HCT116 (cell line): ENCODE results near the gene CDK16. TPM values are rescaled to one million over a fixed set of nuclear protein-coding genes. Genes with fewer than 3 reads are reported as not detected.

Experiments
- ATAC-seq: fragments of 200-7000 bp; cut with Tn5 transposase; 2 replicates; pipeline ENCODE4 v1.9.1; 2020; ENCODE audit warnings: mild to moderate bottlenecking, moderate library complexity
- BruUV-seq: library from RNA; stranded (reverse); fragments of 400-500 nt; replicated peaks from 2 replicates; lab custom pipeline; 2021; lab: Mats Ljungman, UMichigan
- CTCF ChIA-PET: fragments of 300-600 bp; sonication (Branson Sonifier 250); formaldehyde crosslinking; loops from one replicate; lab custom pipeline; 2021; ENCODE audit warnings: antibody characterized with exemption; lab: Charles Lee
- POLR2A ChIA-PET: fragments of 300-600, 350-600 bp; sonication (Branson Sonifier 250); formaldehyde crosslinking; loops from one replicate; lab custom pipeline; 2021; ENCODE audit warnings: antibody characterized with exemption; lab: Charles Lee
- RAD21 ChIA-PET, 2 experiments: fragments of 300-600 bp; sonication (Branson Sonifier 250); formaldehyde crosslinking; loops; one replicate each; lab custom pipeline; 2023; ENCODE audit warnings: low total read pairs in 2 of 2; ENCODE audit not compliant: uncharacterized antibody in 2 of 2, unreplicated experiment in 2 of 2, low non-redundant PET in 1 of 2; lab: Charles Lee
- DNase-seq: peaks from one replicate; pipeline ENCODE4 v3.0.0-alpha.2; 2010; ENCODE audit warnings: low read depth, low spot score
- H2AFZ ChIP-seq: fragments of 200-600 bp; shearing (Covaris generic), sonication (generic); 2 replicates; pipeline ENCODE4 v1.6.1; 2017; ENCODE audit warnings: low read depth, mixed run types, mixed read lengths, antibody characterized with exemption, low read length; ENCODE audit not compliant: poor library complexity, severe bottlenecking
- H3K27ac ChIP-seq: 2 replicates; pipeline ENCODE4 v1.5.1; 2012; ENCODE audit warnings: low read depth, low read length
- H3K27me3 ChIP-seq: fragments of 200-600 bp; sonication (generic); 2 replicates; pipeline ENCODE4 v1.6.1; 2016; ENCODE audit warnings: mixed run types, low read length, mixed read lengths; ENCODE audit not compliant: insufficient read depth
- H3K36me3 ChIP-seq, 2 experiments: fragments of 200-500 bp in 1 of 2; fragments of 200-600 bp in 1 of 2; sonication (Bioruptor generic) in 1 of 2; sonication (generic) in 1 of 2; 2 replicates each; pipeline versions ENCODE4 v1.5.1 to v1.6.1; 2014 to 2016; ENCODE audit warnings: low read length in 2 of 2, inconsistent platforms in 1 of 2, mixed read lengths in 1 of 2, mixed run types in 1 of 2; ENCODE audit not compliant: insufficient read depth in 2 of 2, control insufficient read depth in 1 of 2
- H3K4me1 ChIP-seq, 2 experiments: fragments of 200-600 bp in 1 of 2; sonication (generic) in 1 of 2; 2 replicates each; pipeline versions ENCODE4 v1.5.1 to v1.6.1; 2012 to 2017; ENCODE audit warnings: low read length in 2 of 2, inconsistent platforms in 1 of 2, mild to moderate bottlenecking in 1 of 2, mixed read lengths in 1 of 2, mixed run types in 1 of 2, moderate library complexity in 1 of 2; ENCODE audit not compliant: insufficient read depth in 2 of 2, control insufficient read depth in 1 of 2
- H3K4me2 ChIP-seq: fragments of 200-600 bp; sonication (generic); 2 replicates; pipeline ENCODE4 v1.6.1; 2017; ENCODE audit warnings: mixed run types, low read length, mixed read lengths
- H3K4me3 ChIP-seq, 2 experiments: fragments of 200-600 bp in 1 of 2; sonication (generic) in 1 of 2; replicated peaks in 1 of 2; 2 replicates each; pipeline ENCODE4 v1.5.1; 2011 to 2016; ENCODE audit warnings: low read length in 2 of 2, control low read depth in 1 of 2, low read depth in 1 of 2, mild to moderate bottlenecking in 1 of 2, mixed read lengths in 1 of 2, mixed run types in 1 of 2
- H3K79me2 ChIP-seq: fragments of 200-600 bp; sonication (generic); 2 replicates; pipeline ENCODE4 v1.6.1; 2017; ENCODE audit warnings: mild to moderate bottlenecking, mixed run types, low read length, moderate library complexity, mixed read lengths; ENCODE audit not compliant: insufficient read depth
- H3K9ac ChIP-seq: fragments of 200-600 bp; sonication (generic); 2 replicates; pipeline ENCODE4 v1.6.1; 2016; ENCODE audit warnings: low read length, mixed read lengths
- H3K9me2 ChIP-seq: fragments of 200-600 bp; sonication (generic), shearing (Covaris generic); 2 replicates; pipeline ENCODE4 v1.6.1; 2017; ENCODE audit warnings: mixed run types, mild to moderate bottlenecking, moderate library complexity; ENCODE audit not compliant: insufficient read depth
- H3K9me3 ChIP-seq, 2 experiments: fragments of 200-500 bp in 1 of 2; fragments of 200-600 bp in 1 of 2; sonication (Bioruptor generic) in 1 of 2; sonication (generic) in 1 of 2; 2 replicates each; pipeline ENCODE4 v1.6.1; 2014 to 2017; ENCODE audit warnings: low read length in 2 of 2, mixed read lengths in 2 of 2, inconsistent platforms in 1 of 2, low read depth in 1 of 2, mild to moderate bottlenecking in 1 of 2, mixed run types in 1 of 2, moderate library complexity in 1 of 2; ENCODE audit not compliant: control insufficient read depth in 1 of 2, insufficient read depth in 1 of 2
- H4K20me1 ChIP-seq: fragments of 200-600 bp; sonication (generic), shearing (Covaris generic); 2 replicates; pipeline ENCODE4 v1.6.1; 2017; ENCODE audit warnings: mixed run types, mild to moderate bottlenecking, moderate library complexity; ENCODE audit not compliant: insufficient read depth
- CBX3 ChIP-seq: IDR thresholded peaks from 2 replicates; pipeline ENCODE4 v1.6.1; 2012; ENCODE audit warnings: low read depth
- CTCF ChIP-seq, 3 experiments: fragments of 200-600 bp in 1 of 3; sonication (generic) in 1 of 3; IDR thresholded peaks in 2 of 3; conservative IDR thresholded peaks in 1 of 3; 2 replicates each; pipeline ENCODE4 v1.5.1; 2012 to 2017; ENCODE audit warnings: low read depth in 2 of 3, low read length in 2 of 3, antibody characterized with exemption in 1 of 3, borderline replicate concordance in 1 of 3, control low read depth in 1 of 3, mild to moderate bottlenecking in 1 of 3, mixed read lengths in 1 of 3, mixed run types in 1 of 3, moderate library complexity in 1 of 3; ENCODE audit not compliant: insufficient read depth in 1 of 3
- EGR1 ChIP-seq: IDR thresholded peaks from 2 replicates; pipeline ENCODE4 v1.6.1; 2012; ENCODE audit warnings: low read depth
- ELF1 ChIP-seq: IDR thresholded peaks from 2 replicates; pipeline ENCODE4 v1.6.1; 2012; ENCODE audit warnings: low read depth, borderline replicate concordance
- EZH2 ChIP-seq: fragments of 200-600 bp; sonication (generic); IDR thresholded peaks from 2 replicates; pipeline ENCODE4 v1.6.1; 2017; ENCODE audit warnings: antibody characterized with exemption, mixed run types
- EZH2phosphoT487 ChIP-seq: fragments of 200-600 bp; IDR thresholded peaks from 2 replicates; pipeline ENCODE4 v1.6.1; 2018; ENCODE audit warnings: antibody characterized with exemption, borderline replicate concordance
- FOSL1 ChIP-seq: IDR thresholded peaks from 2 replicates; pipeline ENCODE4 v1.6.1; 2012; ENCODE audit warnings: low read depth
- JUND ChIP-seq: IDR thresholded peaks from 2 replicates; pipeline ENCODE4 v1.6.1; 2012
- POLR2A ChIP-seq: IDR thresholded peaks from 2 replicates; pipeline ENCODE4 v1.7.0; 2011; ENCODE audit warnings: borderline replicate concordance; ENCODE audit not compliant: insufficient read depth, insufficient read length; ENCODE audit errors: extremely low read depth
- POLR2AphosphoS5 ChIP-seq: IDR thresholded peaks from 2 replicates; pipeline ENCODE4 v1.6.1; 2011; ENCODE audit warnings: mild to moderate bottlenecking, low read depth, low read length, moderate library complexity
- SRF ChIP-seq: IDR thresholded peaks from 2 replicates; pipeline ENCODE4 v1.6.1; 2012; ENCODE audit warnings: low read depth
- TCF7L2 ChIP-seq: IDR thresholded peaks from 2 replicates; pipeline ENCODE4 v1.7.0; 2011; ENCODE audit warnings: borderline replicate concordance, inconsistent platforms; ENCODE audit not compliant: insufficient read depth, insufficient read length; ENCODE audit errors: extremely low read depth
- YY1 ChIP-seq: IDR thresholded peaks from 2 replicates; pipeline ENCODE4 v1.6.1; 2011; ENCODE audit warnings: low read length, low read depth, moderate library complexity, mild to moderate bottlenecking; ENCODE audit not compliant: insufficient replicate concordance; ENCODE audit errors: extremely low read depth
- ZFX ChIP-seq: fragments of 450-650 bp; IDR thresholded peaks from 2 replicates; pipeline ENCODE4 v1.6.1; 2017
- intact Hi-C: fragments of 100-400 bp; cut with micrococcal nuclease; formaldehyde crosslinking; loops from 2 replicates; pipeline ENCODE4 v1.10.0; 2022
- total RNA-seq: library from RNA; stranded (reverse); gene quantifications from one replicate; pipeline ENCODE4 v1.2.1, GENCODE V29; 2021; ENCODE audit not compliant: unreplicated experiment
- TF ChIP-seq, protein P1 (sequence below): IDR thresholded peaks from 2 replicates; pipeline ENCODE4 v1.6.1; 2012
- TF ChIP-seq, protein P2 (sequence below): IDR thresholded peaks from 2 replicates; pipeline ENCODE4 v1.6.1; 2012

The CDK16 gene
- total RNA-seq, 1 experiment from 2014 or later: 131 TPM

- no peaks in the 10 kb centered on the region for H3K9me3 ChIP-seq
- TF ChIP-seq FOSL1 (no peak), SRF (no peak), POLR2A (no peak), ZFX (no peak), TCF7L2 (no peak)
- TF ChIP-seq, protein P1, sequence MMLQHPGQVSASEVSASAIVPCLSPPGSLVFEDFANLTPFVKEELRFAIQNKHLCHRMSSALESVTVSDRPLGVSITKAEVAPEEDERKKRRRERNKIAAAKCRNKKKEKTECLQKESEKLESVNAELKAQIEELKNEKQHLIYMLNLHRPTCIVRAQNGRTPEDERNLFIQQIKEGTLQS: no peak
- TF ChIP-seq, protein P2, sequence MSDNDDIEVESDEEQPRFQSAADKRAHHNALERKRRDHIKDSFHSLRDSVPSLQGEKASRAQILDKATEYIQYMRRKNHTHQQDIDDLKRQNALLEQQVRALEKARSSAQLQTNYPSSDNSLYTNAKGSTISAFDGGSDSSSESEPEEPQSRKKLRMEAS: no peak
- TF ChIP-seq, all 23 proteins: peak for 0
- Histone ChIP-seq H3K4me2 (no peak overlapping the region), H3K79me2 (no peaks in the 10 kb centered on the region), H2AFZ (no peak overlapping the region), H3K36me3 (peaks cover 41 to 58% of the 10 kb centered on the region in 2 experiments), H3K4me3 (no peak overlapping the region), H3K9ac (no peak overlapping the region), H4K20me1 (no peaks in the 10 kb centered on the region), H3K27ac (no peak overlapping the region), H3K27me3 (no peaks in the 10 kb centered on the region), H3K4me1 (no peaks in the 10 kb centered on the region), H3K9me2 (no peaks in the 10 kb centered on the region)
- RAD21 ChIA-PET: no interaction called here
- CTCF ChIA-PET: no interaction called here
- no peak for DNase-seq
- POLR2A ChIA-PET: no interaction called here
- intact Hi-C loops: no loop called here
- ATAC-seq: no peak
- BruUV-seq: no TSS peak
Measured at GRCh38 chrX:47208108-47208507, 10.4 kb upstream of the CDK16 start.

DNA sequence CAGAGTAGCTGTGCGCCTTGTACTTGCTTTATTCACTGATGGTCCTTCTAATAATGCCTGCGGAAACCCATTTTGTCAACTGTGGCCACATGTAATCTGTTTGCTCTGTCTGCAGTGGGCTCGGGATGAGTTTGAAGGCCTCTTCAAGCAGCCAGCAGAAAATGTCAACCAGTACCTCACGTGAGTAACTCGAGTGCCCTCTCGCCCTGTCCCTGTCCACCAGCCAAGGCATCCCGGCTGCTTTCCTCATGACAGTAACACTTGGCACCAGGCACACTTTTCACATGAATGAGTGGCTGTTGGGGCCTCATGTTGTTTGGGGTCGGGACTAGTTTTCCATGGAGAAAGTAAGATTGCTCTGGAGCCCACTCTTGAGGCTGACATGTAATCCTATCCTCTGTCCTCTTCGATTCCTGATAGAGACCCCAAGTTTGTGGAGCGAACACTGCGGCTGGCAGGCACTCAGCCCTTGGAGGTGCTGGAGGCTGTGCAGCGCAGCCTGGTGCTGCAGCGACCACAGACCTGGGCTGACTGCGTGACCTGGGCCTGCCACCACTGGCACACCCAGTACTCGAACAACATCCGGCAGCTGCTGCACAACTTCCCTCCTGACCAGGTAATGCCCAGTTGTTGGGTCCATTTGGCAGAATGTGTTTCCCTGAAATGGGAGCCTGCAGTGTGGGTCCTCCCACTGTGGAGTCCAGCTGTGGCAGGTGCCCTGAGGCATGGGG is 8.8 kb upstream of the CDK16 start:
- CTCF ChIA-PET: no interaction called here

More for the DNA sequence above, 8.8 kb upstream of the CDK16 start:
- TF ChIP-seq POLR2A (no peak), EZH2phosphoT487 (no peak), YY1 (no peak), EGR1 (no peak), JUND (no peak), CTCF (IDR thresholded peaks at IDR 0.05 in 2 of 3, conservative IDR thresholded peaks at IDR 0.05 in 1 of 3; ENCODE audit: borderline replicate concordance in 1 of 3, insufficient read depth in 1 of 3, low read depth in 2 of 3, low read length in 2 of 3) (no peak), ELF1 (no peak), POLR2AphosphoS5 (no peak), ZFX (no peak), CBX3 (no peak), EZH2 (no peak)
- TF ChIP-seq, protein P2: no peak
- Histone ChIP-seq H3K79me2 (no peaks in the 10 kb centered on the region), H3K4me3 (no peak overlapping the region), H3K4me2 (no peak overlapping the region), H4K20me1 (no peaks in the 10 kb centered on the region), H3K9ac (no peak overlapping the region), H3K4me1 (no peaks in the 10 kb centered on the region), H3K27me3 (no peaks in the 10 kb centered on the region), H3K36me3 (peaks cover 37 to 51% of the 10 kb centered on the region in 2 experiments), H3K27ac (no peak overlapping the region), H3K9me2 (no peaks in the 10 kb centered on the region), H2AFZ (no peak overlapping the region), H3K9me3 (no peaks in the 10 kb centered on the region)
- no TSS peak for BruUV-seq
- ChIA-PET POLR2A (no interaction called here), RAD21 (no interaction called here)
- DNase-seq (no peak), ATAC-seq (no peak)
- intact Hi-C loops: no loop called here
